SW480 (cell line): ENCODE data around the gene SLC22A31.

Experiments used
- DNase-seq: peaks from one replicate; pipeline ENCODE4 v3.0.0-alpha.2; 2016; ENCODE audit warnings: low spot score

SLC22A31 gene

DNA sequence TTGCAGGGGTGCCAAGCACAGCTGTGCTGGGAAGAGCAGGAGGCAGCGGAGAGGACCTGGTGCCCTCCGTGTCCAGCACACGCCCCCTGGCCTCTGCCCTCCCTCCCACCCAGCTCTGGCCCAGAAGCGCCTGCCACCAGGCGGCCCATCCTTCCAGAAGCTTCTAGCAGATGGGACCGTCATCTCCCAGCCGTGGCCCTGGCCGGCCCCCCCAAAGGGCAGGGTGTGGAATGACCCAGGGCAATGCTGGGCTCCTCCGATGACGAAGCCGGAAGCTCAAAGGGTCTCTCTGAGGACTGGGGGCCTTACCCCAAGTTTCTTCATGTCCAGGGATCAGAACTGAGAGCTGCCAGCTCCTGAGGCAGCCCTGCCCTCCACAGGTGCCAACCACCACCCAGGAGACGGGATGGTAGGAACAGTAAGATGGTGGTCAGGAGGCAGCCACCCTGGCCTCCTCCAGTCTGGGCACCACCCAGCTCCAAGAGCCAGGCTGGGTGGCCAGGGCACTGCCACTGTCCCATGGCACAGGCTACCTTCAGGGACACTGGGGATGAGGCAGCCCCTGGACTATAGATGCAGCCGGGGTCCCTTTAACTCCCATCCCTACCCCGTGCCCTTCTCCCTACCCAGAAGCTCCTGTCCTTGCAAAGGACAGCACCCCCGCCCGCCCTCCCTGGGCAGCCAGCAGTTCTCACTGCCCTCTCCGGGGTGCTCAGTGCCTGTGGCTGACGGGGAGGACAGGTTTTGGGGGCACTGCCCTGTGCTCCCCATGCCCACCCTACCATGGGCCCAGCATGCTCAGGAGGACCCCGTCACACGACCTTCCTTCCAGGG is 35.3 kb downstream of the SLC22A31 start:
- DNase-seq: no peak

DNA sequence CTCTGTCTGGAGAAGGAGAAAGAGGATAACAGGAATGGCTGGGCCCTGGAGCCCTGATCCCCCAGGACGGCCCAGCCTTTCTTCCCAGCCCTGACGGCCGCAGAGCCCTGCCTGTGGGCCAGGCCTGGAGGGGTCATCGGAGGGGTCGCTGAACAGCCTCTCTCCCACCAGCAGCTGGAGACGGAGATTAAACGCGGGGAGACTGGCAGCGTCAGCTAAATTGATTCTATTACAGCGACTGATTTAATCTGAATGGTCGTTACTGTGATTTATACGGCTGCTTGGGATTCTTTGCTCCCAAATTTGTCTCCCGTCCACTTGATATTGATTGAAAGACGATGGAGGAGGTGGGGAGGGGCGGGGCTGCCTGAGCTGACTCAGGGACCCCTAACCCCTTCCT is 35.9 kb downstream of the SLC22A31 start:
- no peak for DNase-seq

- no peak for DNase-seq
These were observed 37.0 kb downstream of the SLC22A31 start for GRCh38 chr16:89163297-89163696.

- no peak for DNase-seq
These were observed 38.3 kb downstream of the SLC22A31 start for GRCh38 chr16:89161763-89162713.

- no peak for DNase-seq
These were observed 39.2 kb downstream of the SLC22A31 start for GRCh38 chr16:89160977-89161701.

GRCh38 chr16:89159850-89160354 is 40.4 kb downstream of the SLC22A31 start:
- DNase-seq: no peak

GRCh38 chr16:89159066-89159849 is 41.1 kb downstream of the SLC22A31 start:
- no peak for DNase-seq

GRCh38 chr16:89157778-89158177 is 42.6 kb downstream of the SLC22A31 start:
- no peak for DNase-seq

- no peak for DNase-seq
These were observed 43.3 kb downstream of the SLC22A31 start for GRCh38 chr16:89156740-89157645.

DNA sequence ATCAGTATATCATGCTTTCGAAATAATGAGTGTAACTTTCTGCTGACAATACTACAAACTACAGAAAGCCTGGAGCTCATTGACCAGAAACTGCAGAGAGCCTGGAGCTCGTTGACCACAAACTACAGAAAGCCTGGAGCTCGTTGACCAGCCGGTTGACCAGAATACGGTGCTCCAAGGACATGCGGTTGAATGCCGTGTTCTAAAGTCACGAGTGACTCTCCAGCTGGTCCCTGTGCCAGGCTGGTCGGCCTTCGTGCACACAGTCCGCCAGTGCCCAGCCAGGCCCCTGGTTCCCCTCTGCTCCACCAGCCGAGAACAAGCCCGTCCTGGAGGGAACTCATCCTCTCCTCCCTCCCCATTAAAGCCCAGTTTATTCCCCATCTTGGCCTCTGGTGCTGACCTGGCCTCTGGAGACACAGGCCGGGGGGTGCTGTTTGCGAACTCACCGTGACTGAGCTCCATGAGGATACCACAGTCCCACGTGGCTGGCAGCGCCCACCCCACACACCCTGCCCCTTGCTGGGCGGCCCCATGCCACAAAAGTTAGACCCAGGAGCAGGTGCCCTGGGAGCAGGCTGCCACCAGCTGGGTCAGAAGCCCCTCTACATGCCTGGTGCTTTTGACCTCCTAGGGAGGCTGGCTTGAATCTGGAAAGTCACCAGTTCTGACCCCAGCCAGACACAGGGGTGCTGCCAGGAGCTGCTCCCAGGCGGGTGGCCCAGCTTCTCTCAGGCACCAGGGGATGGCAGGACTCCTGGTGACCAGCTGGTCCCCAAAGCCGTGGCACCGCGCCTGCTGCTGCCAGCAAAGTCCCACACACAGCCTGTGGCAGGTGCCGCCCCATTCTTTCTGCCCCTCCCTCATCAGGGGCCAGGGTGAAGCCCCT is 44.2 kb downstream of the SLC22A31 start:
- no peak for DNase-seq

DNA sequence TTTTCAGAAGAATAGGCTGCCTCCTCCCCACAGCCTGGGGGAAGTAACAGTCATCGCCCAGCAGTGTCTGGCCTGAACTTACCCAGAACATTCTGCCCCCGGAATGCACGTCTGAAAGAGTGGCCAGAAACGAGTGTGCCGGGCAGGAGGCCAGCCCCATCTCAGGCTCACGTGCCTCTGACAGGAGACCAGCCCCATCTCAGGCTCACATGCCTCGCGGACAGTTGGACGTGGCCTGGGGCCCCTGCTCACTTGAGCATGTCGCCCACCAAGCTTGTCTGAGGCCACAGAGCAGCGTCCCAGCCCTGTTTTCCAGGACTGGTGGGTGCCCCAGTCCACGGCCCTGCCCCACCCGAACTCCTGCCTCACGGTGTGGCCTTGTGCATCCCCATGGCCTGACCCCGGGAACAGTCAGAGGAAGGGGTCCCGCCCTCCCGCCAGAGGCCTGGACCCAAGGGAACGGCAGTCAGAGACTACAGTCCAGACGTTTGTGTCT is 45.1 kb downstream of the SLC22A31 start:
- DNase-seq: no peak

- DNase-seq: no peak
These were observed 45.8 kb downstream of the SLC22A31 start for GRCh38 chr16:89154390-89155183.

- no peak for DNase-seq
These were observed 46.5 kb downstream of the SLC22A31 start for GRCh38 chr16:89153848-89154271.

DNA sequence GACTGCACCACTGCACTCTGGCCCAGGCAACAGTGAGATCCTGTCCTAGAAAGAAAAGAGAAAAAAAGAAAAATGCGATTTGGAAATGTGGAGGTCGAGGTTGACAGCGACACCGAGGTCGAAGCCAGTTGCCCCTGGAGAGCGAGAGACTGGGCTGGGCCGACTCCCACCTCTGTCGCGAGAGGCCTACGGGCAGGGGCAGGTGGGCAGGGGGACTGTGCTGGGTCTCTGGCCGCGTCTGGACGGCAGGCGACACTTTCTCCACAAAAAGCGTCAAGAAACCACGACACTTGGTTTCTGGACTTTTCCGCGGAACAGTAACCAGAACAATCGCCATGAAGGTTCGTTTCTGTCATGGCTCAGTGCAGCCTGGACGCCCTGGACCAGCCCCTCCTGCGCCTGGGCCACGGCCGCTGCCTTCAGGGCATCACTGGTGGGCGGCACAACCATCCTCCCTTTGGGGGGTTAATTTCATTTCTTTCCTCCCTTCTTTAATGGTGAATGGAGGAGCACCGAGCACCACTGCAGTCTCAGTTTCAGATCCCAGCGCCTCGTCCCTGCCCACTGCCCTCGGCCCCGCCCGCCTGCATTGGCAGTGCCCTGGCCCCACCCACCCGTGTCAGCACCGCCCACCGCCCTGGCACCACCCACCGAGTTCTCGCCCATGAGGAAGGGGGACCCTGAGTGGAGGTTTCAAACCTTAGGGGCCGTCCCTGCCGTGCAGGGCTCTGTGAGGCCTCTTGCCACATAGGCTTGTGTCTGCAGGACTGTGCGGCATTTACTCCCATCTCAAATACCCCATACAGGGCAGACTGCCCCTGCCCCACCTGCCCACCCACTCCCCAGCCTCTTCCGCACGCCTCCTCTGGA is 47.3 kb downstream of the SLC22A31 start:
- no peak for DNase-seq

DNA sequence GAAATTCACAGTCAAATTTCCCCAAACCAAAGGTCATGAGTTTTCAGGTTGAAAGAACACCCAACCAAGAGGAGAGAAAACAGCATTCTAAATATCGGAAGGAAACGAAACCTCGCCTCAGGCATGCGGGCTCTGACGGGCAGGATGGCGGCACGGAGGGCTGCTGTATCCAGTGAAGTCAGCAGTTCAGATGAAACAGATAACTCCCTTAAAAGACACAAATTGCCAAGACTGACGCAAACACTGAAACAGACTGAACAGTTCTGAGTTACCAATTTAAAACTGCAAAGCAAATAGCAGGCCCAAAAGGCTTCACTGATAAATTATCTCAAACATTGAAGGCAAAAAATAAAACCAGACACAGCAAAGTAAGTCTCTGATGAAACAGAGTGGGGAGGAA is 49.4 kb downstream of the SLC22A31 start:
- DNase-seq: no peak

DNA sequence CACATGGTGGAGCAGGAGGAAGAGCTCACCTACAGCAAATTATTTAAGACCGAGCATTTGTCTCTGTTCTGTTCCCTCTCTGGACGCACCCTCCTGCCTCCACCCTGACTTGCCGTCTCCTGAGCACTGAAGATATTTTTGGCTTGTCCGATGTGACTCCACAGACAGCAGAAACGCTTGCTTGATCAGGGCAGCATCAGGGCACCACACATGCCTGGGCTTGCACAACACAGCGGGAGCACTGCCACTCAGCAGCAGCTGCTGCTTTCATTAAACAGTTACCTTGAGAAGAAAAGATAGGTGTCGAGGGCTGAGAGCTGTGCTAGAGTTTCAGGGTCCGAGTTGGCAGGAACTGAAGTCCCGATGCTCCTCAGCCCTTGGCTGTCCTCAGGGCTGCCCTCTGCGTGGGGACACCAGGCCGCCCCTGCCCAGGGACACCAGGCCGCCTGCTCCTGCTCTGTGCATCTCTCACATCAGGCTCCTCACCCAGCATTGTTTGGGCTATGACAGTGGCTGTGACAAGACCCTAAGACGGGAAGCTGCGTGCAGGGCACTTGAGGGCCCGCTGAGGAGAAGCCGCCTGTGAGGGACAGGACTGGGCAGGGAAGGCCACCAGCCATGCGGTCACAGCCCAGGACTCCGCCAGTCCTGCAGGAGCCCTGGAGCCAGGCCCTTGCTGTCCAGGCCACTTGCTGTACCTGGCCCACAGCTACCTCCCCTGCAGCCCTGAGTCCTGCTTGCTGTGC is 50.1 kb downstream of the SLC22A31 start:
- DNase-seq: no peak
